CD4-positive, alpha-beta T cell treated with Interferon gamma for 1 hour (primary cell): ENCODE results near the gene RHOA.
"Not testable (repeated sequence)": the region's sequence is repeated elsewhere in the genome, so short reads cannot be mapped to it uniquely, and the experiment has no call there.

ENCODE experiments used
- DNase-seq: peaks from one replicate; pipeline ENCODE4 v3.0.0-alpha.2; 2020

Gene RHOA

DNA sequence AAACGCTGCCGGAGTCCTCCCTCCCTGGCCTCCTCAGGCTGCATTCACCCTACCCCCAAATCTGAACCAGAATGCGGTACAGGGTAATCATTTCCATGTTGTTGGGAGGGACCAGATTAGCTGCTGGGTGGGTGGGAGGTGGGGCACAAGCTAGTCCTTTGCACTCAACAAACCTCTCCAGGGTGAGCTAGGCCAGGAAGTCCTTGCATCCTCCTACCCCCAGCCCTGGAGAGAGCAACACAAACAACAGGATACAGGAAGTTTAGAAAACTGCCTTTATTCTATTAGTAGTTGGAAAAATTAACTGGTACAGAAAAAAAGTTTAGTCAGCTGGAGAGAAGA lies 52.9 kb downstream of the RHOA start:
- DNase-seq = no peak

DNA sequence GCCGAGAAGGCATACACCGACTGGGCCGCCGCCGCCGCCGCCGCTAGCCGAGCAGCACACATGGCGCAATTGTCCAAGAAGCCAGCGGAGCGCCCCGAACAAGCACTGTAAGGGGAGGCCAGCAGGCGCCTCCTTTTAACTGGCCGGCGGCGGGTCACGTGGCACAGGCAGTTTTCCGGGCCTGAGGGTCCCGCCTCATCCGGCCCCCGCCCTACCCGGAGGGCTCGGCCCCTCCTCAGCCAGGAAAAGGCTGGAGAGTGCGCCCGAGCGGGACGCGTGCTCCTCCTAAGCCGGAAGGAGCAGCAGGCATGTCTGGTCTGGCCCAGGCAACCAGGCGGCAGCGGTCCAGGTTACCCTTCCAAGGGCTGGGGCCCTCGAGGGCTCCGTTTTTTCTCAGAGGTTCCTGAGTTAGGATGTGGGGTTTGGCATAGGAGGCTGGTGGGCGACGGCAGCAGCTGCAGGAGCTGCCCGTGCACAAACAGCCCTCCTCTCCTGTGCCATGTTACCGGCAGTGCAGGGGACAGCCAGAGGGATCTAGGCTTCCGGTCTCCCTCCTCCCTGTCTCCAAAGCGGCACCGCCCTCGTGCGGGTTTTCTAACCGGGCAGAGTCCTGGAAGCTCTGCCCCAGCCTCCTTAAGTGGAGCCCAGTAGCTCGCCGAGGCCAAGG lies 53.4 kb downstream of the RHOA start, which contains the start of gene GPX1:
Gene GPX1 (minus strand): TSS at position 137 of the 667 bp plus-strand sequence. CDS start 75 bp downstream, at position 62.
- peak; percentile 83 for DNase-seq

DNA sequence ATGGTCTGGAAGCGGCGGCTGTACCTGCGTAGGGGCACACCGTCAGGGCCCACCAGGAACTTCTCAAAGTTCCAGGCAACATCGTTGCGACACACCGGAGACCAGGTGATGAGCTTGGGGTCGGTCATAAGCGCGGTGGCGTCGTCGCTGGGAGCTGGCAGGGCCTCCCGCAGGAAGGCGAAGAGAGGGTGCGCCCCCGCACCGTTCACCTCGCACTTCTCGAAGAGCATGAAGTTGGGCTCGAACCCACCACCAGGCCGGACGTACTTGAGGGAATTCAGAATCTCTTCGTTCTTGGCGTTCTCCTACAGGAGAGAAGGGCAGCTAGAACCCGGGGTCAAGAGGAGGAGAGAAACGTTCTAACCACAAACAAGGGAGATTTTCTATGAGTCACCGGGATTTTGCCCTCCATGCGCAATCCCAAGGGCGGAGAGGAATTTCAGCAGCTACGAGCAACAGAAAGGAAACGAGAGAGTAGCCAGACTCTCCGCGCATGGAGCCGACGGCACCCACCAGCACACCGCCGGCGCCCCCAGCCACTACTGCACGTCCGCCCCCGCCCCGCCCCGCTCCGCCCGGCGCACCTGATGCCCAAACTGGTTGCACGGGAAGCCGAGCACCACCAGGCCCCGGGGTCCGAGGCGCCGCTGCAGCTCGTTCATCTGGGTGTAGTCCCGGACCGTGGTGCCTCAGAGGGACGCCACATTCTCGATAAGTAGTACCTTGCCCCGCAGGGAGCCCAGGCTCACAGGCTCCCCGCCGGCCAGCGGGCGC lies 54.1 kb downstream of the RHOA start:
- peak; percentile 37 for DNase-seq

DNA sequence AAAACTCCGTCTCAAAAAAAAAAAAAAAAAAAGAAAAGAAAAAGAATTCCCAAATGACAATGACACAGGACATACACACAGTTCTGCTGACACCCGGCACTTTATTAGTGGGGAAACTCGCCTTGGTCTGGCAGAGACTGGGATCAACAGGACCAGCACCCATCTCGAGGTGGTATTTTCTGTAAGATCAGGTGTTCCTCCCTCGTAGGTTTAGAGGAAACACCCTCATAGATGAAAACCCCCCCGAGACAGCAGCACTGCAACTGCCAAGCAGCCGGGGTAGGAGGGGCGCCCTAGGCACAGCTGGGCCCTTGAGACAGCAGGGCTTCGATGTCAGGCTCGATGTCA lies 54.7 kb downstream of the RHOA start:
- peak; percentile 19 for DNase-seq

DNA sequence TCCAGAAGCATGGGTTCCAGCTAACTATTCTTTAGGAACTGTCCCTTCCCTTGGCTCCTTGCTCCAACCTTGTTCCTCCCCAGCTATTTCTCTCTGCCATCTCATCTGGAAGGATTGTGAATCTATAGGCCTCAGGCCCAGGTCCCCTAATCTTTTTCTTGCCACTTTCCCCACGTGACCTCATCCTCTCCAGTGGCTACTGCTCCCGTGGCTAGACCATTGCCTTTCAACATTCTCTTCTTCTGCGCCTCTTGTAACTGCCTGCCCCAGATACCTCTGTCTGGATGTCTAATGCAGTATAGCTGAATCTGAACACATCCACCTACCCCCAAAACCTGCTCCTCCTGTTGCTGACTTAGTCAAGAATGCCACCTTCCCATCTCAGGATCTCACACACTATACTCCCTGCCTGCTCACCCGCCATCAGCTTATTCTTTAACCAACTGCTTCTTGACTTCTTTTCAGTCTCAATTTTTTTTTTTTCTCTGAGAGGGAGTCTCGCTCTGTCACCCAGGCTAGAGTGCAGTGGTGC lies 58.8 kb downstream of the RHOA start:
- no peak for DNase-seq

DNA sequence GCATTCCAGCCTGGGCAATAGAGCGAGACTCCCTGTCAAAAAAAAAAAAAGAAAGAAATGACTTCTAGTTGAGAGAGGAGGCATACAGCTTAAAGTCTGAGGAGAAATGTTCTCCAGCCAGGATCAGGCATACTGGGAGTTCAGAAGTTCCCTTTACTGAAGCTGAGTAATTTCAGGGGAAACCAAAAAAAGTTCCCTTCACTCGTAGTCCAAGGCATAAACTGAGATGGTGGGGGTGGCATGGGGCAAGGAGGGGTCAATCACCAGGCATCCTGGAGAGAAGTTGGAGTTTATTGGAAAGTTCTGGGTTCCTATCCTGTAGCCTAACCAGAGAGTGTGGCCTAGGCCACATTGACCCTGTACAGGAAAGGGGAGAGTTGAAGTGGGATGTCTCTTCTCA lies 59.5 kb downstream of the RHOA start:
- DNase-seq = no peak

DNA sequence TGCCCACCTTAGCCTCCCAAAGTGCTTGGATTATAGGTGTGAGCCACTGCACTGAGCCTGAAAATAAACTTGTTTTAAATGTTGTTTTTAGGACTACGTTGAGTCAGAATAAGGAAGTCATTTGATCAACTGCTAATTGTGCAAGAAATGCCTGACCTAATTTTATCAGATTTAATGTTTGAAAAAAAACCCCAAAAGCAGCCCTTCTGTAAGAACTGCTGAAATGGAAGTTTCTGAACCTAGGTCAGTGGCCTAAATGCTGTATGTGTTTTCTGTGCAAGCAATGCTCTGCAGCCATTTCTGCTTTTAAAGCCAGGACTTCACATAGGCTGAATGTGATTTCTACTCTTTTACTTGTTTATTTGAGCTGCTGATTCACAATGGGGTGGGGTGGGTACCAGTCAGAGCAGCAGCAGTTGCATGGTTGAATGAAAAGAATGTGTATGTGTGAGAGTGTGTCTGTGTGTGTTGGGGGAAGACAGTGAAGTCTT lies 60.2 kb downstream of the RHOA start:
- no peak for DNase-seq

DNA sequence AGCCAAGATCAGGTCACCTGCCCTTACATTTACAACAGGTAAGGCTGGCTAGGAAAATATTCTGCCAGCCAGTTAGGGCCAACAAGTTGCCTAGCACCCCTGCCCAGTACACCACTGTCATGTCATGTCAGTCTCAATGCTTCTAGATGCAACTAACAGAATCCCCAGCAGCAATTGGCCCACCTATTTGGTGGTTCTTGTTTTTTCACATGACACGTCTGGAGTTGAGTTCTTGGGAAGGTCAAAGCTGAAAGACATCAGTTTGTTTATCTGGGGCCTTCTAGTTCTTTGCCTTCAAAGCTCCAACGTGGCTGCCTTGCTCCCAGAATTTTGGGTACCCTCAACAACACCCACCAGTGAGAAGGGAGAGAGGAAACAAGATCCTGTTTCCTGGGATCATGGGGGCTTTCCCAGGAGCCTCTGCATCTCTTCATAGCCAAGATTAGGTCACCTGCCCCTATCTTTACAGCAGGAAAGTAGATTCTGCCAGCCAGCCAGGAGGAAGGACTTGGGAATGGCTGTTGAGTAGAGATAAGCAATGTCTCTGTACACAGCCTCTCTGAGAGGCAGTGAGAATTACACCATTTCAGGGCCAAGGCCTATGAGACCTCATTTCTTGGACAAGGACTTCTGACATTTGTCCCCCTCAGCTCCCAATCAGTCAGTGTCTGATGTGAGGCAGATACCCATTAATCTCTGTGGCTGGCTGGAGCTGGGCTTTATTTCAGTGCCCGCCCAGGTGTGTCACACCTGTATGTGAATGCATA lies 62.2 kb downstream of the RHOA start:
- DNase-seq = no peak

DNA sequence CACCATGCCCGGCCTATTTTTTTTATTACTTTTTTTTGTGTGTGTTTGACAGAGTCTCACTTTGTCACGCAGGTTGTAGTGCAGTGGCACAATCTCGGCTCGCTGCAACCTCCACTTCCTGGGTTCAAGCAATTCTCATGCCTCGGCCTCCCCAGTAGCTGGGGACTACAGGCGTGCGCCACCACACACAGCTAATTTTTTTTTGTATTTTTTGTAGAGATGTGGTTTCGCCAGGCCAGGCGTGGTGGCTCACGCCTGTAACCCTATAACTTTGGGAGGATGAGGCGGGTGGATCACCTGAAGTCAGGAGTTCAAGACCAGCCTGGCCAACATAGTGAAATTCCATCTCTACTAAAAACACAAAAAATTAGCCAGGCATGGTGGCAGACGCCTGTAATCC lies 63.4 kb downstream of the RHOA start:
- DNase-seq = not testable (repeated sequence)

DNA sequence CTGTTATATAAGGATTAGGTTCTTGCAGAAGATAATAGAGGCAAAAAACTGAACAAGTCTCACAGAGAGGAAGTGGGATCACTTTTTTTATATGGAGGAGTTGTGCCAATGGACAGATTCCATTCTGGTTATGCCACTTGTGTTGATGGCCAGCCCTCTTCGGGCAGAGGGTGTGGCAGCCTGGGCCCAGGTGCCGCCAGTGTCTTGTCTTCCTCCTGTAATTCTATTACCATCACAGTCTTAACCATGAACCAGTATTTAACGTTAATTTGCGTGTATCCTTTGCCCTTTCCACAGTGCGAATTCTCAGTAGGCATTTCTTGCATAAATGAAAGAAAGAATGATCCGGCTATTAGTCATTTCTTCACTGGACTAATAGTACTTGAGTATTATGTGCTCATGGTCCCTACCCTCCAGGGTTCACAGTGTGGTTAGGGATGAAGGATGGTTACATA lies 65.0 kb downstream of the RHOA start:
- DNase-seq = no peak

DNA sequence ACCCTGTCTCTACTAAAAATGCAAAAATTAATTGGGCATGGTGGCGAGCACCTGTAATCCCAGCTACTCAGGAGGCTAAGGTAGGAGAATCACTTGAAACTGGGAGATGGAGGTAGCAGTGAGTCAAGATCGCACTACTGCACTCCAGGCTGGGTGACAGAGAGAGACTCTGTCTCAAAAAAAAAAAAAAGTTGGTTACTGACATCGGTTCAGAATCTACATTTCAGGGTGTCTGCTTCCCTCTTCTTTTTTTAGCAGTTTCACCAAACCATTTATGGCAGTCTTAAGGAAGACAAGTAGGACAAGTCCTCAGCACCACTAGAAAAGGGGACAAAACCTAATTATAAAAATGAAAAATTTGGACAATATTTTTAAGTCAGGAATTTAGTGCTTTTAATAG lies 68.6 kb downstream of the RHOA start:
- no peak for DNase-seq

DNA sequence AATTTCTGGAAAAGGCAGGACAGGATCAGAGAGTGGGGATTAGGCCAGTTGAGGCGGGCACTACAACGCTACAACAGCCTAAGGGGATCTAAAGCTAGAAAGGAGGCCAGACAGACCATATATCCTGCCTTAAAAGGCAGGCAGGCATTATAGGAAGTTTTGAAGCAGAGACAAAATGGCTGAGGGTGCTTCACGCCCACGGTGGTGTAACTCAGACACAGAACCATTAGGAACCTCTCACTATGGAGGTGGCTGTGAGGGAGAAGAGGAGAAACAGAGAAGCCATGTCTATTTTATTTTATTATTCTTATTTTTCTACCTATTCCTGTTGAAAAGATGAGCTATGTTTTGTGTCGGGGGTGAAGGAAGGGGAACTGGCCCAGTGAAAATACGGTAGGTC lies 69.8 kb downstream of the RHOA start:
- no peak for DNase-seq

DNA sequence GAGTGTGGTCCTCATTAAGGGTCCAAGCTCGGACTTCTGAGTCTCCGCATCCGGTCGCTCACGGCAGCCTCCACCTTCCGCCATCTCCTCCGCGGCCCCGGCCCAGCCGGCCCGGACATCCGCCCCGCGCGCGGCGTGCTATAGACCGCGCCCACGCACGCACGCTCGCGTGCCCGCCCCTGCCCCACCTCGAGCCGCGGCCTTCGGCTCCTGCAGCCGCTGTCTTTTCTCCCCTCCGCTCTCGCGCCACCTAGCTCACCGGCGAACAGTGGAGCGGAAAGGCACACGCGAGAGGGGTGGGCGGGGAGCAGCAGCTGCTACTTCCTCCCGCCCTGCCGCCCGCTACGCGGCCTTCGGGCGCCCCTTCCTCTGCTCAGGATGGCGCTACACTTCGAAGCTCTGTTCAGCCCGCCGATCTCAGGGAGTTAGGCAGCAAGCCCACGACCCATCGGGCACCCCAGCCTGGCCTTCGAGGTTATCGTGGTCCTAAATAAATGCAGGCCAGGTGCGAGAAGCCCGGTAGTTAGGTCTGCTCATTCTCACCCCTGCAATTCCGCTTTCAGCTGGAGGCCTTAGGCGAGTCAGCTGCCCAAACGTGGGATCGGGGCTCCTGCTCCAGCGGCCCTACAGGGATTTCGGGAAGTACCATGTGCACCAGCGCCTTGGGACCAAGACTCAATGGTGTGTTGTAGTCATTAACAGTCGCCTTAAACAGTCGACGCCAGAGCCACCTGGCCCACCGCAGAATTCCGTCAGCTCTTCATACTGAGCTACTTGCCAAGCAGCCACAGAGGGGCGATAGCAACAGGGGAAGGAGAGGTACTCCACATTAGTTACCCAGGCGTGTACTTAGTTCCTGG lies 71.6 kb downstream of the RHOA start, which contains the start of gene USP4:
Gene USP4 (minus strand): TSS at position 113 of the 860 bp plus-strand sequence. CDS start 29 bp downstream, at position 84.
- DNase-seq = peak; percentile 92

DNA sequence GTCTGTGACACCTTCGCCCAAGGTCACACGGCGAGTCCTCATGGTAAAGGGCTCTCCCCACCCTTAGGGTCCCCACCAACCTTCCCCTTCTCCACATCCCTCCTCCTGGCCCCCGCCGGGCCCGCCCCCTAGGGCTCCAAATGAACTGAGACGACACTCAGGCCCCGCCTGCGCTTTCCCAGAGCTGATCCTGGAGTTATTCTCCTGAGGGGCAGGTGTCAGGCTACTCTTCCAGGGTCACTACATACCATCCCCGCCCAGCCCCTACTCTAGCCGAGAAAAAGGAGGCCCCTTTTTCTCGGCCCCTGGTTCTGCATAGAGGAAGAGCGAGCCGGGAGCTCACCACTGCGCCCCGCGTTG lies 72.2 kb downstream of the RHOA start:
- DNase-seq = no peak

DNA sequence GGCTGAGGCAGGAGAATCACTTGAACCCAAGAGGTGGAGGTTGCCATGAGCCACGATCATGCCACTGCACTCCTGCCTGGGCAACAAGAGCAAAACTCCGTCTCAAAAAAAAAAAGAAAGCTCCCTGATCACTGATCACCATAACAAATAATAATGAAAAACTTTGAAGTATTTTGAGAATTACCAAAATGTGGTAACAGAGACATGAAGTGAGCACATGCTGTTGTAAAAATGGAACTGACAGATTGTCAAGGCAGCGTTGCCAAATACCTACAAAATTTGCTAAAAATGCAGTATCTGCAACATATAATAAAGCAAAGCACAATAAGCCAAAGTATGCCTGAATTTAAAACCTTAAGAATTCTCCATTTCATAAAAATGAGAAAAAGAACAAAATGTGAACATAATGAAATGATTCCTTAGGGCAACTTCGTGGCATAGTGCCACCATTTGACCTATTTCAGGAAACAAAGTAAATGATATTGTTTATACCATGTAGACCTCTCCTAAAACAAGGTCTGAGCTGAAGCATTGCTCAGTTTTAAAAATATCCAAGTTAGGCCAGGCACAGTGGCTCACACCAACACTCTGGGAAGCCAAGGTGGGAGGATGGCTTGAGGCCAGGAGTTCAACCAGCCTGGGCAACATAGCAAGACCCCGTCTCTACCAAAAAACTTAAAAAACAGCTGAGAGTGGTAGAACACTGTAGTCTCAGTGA lies 77.7 kb downstream of the RHOA start:
- DNase-seq = no peak

DNA sequence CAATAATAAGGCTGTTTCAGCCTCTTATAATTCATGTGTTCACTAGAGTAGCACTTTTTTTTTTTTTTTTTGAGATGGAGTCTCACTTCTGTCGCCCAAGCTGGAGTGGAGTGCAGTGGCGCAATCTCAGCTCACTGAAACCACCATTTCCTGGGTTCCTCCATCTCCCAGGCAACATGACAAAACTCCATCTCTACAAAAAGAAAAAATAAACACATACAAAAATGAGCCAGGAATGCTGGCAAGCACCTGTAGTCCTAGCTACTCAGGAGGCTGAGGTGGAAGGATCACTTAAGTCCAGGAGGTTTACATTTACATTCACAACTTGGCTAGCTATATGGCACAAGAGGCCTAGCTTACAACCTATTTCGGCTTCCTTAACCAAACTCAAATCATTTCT lies 78.7 kb downstream of the RHOA start:
- DNase-seq = peak; percentile 51

DNA sequence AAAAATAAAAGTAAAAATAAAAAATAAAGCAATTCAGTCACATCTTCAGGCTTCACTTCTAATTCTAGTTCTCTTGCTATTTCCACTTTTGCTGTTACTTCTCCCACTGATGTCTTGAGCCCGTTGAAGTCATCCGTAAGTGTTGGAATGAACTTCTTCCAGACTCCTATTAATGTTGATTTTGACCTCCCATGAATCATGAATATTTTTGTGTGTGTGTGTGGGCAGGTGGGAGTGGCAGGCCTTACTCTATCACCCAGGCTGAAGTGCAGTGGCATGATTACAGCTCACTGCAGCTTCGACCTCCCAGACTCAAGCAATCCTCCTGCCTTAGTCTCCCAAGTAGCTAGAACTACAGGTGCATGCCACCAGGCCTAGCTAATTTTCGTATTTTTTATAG lies 82.6 kb downstream of the RHOA start:
- DNase-seq = no peak

DNA sequence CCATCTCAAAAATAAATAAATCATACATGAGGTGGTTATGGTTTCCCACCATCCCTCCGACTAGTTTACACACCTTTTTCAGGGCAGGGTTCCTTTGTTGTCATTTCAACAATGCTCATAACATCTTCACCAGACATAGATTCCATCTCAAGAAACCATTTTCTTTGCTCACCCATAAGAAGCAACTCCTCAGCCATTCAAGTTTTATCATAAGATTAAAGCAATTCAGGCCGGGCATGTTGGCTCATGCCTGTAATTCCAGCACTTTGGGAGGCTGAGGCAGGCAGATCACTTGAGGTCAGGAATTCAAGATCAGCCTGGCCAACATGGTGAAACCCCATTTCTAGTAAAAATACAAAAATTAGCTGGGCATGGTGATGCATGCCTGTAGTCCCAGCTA lies 83.4 kb downstream of the RHOA start:
- DNase-seq = not testable (repeated sequence)

DNA sequence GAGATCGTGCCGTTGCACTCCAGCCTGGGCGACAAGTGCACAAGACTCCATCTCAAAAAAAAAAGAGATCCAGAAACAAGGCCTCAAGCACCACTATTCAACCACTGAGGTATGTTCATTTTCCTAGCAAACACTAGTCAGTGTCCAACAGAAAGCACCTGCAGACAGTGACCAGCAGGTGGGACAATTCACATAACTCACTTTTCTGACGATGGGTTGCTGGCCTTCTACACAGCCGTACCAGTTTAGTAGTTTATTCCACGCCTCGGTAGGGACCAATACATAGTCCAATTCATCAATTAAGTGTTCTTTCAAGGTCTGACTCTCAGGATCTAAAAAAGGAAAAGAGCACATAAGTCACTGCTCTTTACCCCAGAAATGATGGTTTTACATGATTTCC lies 84.3 kb downstream of the RHOA start:
- no peak for DNase-seq

DNA sequence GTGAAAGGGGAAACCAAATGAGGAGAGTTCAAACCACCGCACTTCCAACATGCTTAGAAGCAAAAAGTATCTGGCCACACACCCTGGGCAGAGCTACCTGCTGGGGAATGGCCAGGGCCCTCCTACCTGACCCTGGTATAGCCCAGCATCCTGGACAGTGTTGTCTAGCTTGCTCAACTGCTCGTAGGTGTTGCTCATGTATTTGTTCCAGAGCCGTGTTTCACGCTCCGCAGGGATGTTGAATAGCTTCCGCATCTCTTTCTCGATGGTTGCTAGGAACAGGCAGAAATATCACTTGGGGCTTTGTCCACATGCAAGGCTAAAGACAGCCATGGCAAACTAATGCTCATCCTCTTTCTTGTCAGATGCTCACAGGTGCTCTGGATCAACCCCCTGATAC lies 87.0 kb downstream of the RHOA start:
- DNase-seq = no peak

DNA sequence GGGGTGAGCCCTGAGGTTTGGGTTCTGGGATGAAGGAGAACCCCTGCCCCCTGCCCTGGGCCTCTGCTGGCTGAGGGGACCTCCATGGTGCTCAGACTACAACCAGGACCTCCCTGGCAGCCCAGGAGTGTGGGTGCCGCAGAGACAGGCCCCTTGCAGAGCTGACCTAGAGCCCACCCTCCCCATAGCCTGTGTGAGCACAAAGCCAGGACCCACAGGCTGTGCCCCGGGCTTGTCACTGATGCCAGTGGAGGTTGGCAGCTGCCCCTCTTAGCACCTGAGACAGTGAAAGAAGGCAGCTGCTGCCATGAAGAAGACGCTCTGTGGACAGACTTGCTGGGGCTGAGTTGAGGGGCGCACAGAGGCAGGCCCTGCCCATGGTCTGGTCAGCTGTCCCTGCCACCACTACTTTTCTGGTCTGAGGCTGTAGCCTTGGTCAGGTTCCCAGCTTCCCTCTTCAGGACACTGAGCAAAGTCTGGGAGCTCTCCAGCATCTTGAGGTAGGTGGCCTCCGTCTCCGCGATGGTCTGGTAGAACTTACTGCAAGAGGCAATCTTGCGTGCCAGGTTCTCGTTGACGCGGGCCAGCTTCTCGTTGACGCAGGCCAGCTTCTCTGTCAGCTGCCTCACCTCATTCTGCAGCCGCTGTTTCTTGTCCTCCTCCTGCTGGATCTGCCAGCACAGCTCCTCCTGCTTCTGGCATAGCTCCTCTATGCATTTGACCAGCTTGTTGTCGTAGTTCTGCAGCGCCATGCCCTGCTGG lies 94.9 kb downstream of the RHOA start:
- DNase-seq = no peak
